ENCODE data around the gene VPS4A. TPM values are rescaled to one million over a fixed set of nuclear protein-coding genes. Genes with fewer than 3 reads are reported as not detected.

Gene VPS4A
- polyA plus RNA-seq, 1 donor (not counting 4 experiments of a cell fraction or from before 2014, with no cell fraction given): 18.2 TPM

DNA sequence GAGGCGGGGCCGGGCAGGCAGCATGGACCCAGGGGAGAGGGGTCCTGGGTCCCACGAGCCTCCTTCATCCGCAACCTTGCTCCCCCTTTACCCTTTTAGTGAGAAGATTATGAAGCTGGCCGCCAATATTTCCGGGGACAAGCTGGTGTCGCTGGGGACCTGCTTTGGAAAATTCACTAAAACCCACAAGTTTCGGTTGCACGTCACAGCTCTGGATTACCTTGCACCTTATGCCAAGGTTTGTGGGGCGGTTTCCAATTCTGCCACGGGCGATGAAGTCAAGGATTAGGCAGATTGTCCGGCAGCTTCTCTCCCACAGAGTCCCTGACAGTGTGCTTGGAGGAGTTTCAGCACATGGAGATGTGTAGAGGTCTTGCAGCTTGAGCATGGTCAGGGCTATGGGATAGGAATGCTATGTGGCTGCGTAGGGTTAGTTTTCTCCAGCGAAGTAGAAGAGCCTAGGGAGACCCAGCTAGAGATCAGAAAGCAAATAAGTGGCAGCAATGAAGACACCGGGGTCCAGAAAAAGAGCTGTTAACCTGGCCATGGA, 29.0 kb downstream of the VPS4A start:
- Histone ChIP-seq H3K9ac (ENCODE audit: control insufficient read depth, extremely low read depth, insufficient read depth, low read length) (peak overlapping the region; percentile 95), H3K27me3 (ENCODE audit: control insufficient read depth, extremely low read depth, insufficient read depth, low read length) (no peaks in the 10 kb centered on the region), H3K9me3 (ENCODE audit: control insufficient read depth, low read depth, low read length) (no peaks in the 10 kb centered on the region), H3K79me2 (ENCODE audit: control insufficient read depth, insufficient read depth, low read length) (peaks cover 51% of the 10 kb centered on the region), H3K9me1 (ENCODE audit: control insufficient read depth, extremely low read depth, insufficient read depth, low read length) (no peaks in the 10 kb centered on the region), H4K20me1 (ENCODE audit: control insufficient read depth, extremely low read depth, insufficient read depth, low read length) (no peaks in the 10 kb centered on the region), H3K4me3 (ENCODE audit: control insufficient read depth in 2 of 3, extremely low read depth in 1 of 3, insufficient read depth in 2 of 3, low read depth in 1 of 3, low read length in 3 of 3) (peak overlapping the region; percentile 62 to 99 (median 98)), H3K4me2 (ENCODE audit: control insufficient read depth, extremely low read depth, insufficient read depth, low read depth, low read length) (peak overlapping the region; percentile 98), H3K4me1 (ENCODE audit: control insufficient read depth, extremely low read depth, insufficient read depth, low read length) (peaks cover 21% of the 10 kb centered on the region), H3K36me3 (ENCODE audit: control insufficient read depth in 2 of 2, extremely low read depth in 1 of 2, insufficient read depth in 2 of 2, low read length in 2 of 2) (peaks cover 14 to 28% of the 10 kb centered on the region in 2 experiments), H2AFZ (ENCODE audit: control insufficient read depth, low read length) (peak overlapping the region; percentile 85), H3K27ac (ENCODE audit: control insufficient read depth, insufficient read depth, low read length) (peak overlapping the region; percentile 79)
- FAIRE-seq (no peak), DNase-seq (ENCODE audit: low read depth, low spot score) (no peak)
- TF ChIP-seq EZH2 (IDR thresholded peaks at IDR 0.05; ENCODE audit: low read length): no peak
- TF ChIP-seq, protein P1, sequence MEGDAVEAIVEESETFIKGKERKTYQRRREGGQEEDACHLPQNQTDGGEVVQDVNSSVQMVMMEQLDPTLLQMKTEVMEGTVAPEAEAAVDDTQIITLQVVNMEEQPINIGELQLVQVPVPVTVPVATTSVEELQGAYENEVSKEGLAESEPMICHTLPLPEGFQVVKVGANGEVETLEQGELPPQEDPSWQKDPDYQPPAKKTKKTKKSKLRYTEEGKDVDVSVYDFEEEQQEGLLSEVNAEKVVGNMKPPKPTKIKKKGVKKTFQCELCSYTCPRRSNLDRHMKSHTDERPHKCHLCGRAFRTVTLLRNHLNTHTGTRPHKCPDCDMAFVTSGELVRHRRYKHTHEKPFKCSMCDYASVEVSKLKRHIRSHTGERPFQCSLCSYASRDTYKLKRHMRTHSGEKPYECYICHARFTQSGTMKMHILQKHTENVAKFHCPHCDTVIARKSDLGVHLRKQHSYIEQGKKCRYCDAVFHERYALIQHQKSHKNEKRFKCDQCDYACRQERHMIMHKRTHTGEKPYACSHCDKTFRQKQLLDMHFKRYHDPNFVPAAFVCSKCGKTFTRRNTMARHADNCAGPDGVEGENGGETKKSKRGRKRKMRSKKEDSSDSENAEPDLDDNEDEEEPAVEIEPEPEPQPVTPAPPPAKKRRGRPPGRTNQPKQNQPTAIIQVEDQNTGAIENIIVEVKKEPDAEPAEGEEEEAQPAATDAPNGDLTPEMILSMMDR (optimal IDR thresholded peaks at IDR 0.05 in 1 of 3, IDR thresholded peaks at IDR 0.05 in 1 of 3, conservative IDR thresholded peaks at IDR 0.05 in 1 of 3; ENCODE audit: extremely low read depth in 1 of 3, insufficient read depth in 2 of 3, low read length in 3 of 3): no peak
- dilution Hi-C loops (cut with MboI; ENCODE audit: extremely low pct_ligation_motif_present, low sequenced_read_pairs): no loop called here

DNA sequence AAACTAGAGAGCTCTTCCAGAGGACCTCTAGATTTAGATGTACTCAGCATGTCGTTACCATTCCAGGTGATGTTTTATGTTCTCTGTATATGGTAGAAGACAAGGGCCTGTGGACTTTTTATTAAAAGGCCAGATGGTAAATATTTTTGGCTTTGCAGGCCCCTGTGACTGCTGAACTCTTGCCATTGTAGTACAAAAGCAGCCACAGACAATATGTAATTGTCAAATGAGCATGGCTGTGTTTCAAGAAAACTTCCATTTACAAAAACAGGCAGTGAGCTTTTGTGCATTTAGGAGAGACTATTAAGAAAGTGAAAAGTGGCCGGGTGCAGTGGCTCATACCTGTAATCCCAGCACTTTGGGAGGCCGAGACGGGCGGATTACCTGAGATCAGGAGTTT, 33.0 kb downstream of the VPS4A start:
- dilution Hi-C loops (cut with MboI; ENCODE audit: extremely low pct_ligation_motif_present, low sequenced_read_pairs): no loop called here
- Histone ChIP-seq H3K9me1 (ENCODE audit: control insufficient read depth, extremely low read depth, insufficient read depth, low read length) (peaks cover 2% of the 10 kb centered on the region), H3K27ac (ENCODE audit: control insufficient read depth, insufficient read depth, low read length) (no peak overlapping the region), H3K4me3 (ENCODE audit: control insufficient read depth in 2 of 3, extremely low read depth in 1 of 3, insufficient read depth in 2 of 3, low read depth in 1 of 3, low read length in 3 of 3) (no peak overlapping the region), H3K9me3 (ENCODE audit: control insufficient read depth, low read depth, low read length) (no peaks in the 10 kb centered on the region), H3K79me2 (ENCODE audit: control insufficient read depth, insufficient read depth, low read length) (peaks cover 29% of the 10 kb centered on the region), H3K36me3 (ENCODE audit: control insufficient read depth in 2 of 2, extremely low read depth in 1 of 2, insufficient read depth in 2 of 2, low read length in 2 of 2) (peaks cover 9 to 23% of the 10 kb centered on the region in 2 experiments), H3K4me2 (ENCODE audit: control insufficient read depth, extremely low read depth, insufficient read depth, low read depth, low read length) (no peak overlapping the region), H4K20me1 (ENCODE audit: control insufficient read depth, extremely low read depth, insufficient read depth, low read length) (no peaks in the 10 kb centered on the region), H3K9ac (ENCODE audit: control insufficient read depth, extremely low read depth, insufficient read depth, low read length) (no peak overlapping the region), H2AFZ (ENCODE audit: control insufficient read depth, low read length) (no peak overlapping the region), H3K27me3 (ENCODE audit: control insufficient read depth, extremely low read depth, insufficient read depth, low read length) (no peaks in the 10 kb centered on the region), H3K4me1 (ENCODE audit: control insufficient read depth, extremely low read depth, insufficient read depth, low read length) (peaks cover 14% of the 10 kb centered on the region)
- FAIRE-seq (no peak), DNase-seq (ENCODE audit: low read depth, low spot score) (no peak)
- TF ChIP-seq, protein P1 (optimal IDR thresholded peaks at IDR 0.05 in 1 of 3, IDR thresholded peaks at IDR 0.05 in 1 of 3, conservative IDR thresholded peaks at IDR 0.05 in 1 of 3; ENCODE audit: extremely low read depth in 1 of 3, insufficient read depth in 2 of 3, low read length in 3 of 3): no peak
- no peak for TF ChIP-seq EZH2 (IDR thresholded peaks at IDR 0.05; ENCODE audit: low read length)
